Ishikawa (cell line): ENCODE data around the gene CERCAM.

Experiments used
- CEBPB ChIP-seq: IDR thresholded peaks from 2 replicates; pipeline ENCODE4 v1.6.1; 2012
- CREB1 ChIP-seq: IDR thresholded peaks from 2 replicates; pipeline ENCODE4 v1.6.1; 2012; ENCODE audit warnings: low read depth
- EP300 ChIP-seq: IDR thresholded peaks from 2 replicates; pipeline ENCODE4 v1.6.1; 2012; ENCODE audit warnings: borderline replicate concordance
- NFIC ChIP-seq: IDR thresholded peaks from 2 replicates; pipeline ENCODE4 v1.6.1; 2012
- RAD21 ChIP-seq: IDR thresholded peaks from 2 replicates; pipeline ENCODE4 v1.6.1; 2012; ENCODE audit warnings: low read depth
- TAF1 ChIP-seq: IDR thresholded peaks from 2 replicates; pipeline ENCODE4 v1.6.1; 2012; ENCODE audit warnings: low read depth, mild to moderate bottlenecking
- YY1 ChIP-seq: IDR thresholded peaks from 2 replicates; pipeline ENCODE4 v1.6.1; 2012; ENCODE audit warnings: low read depth
- ZBTB7A ChIP-seq: IDR thresholded peaks from 2 replicates; pipeline ENCODE4 v1.6.1; 2012; ENCODE audit warnings: low read depth
- TF ChIP-seq, protein P1 (sequence below): IDR thresholded peaks from 2 replicates; pipeline ENCODE4 v1.6.1; 2012; ENCODE audit warnings: low read depth, mild to moderate bottlenecking
- TF ChIP-seq, protein P2 (sequence below): IDR thresholded peaks from 2 replicates; pipeline ENCODE4 v1.6.1; 2012
- TF ChIP-seq, protein P3 (sequence below): IDR thresholded peaks from 2 replicates; pipeline ENCODE4 v1.6.1; 2012

DNA sequence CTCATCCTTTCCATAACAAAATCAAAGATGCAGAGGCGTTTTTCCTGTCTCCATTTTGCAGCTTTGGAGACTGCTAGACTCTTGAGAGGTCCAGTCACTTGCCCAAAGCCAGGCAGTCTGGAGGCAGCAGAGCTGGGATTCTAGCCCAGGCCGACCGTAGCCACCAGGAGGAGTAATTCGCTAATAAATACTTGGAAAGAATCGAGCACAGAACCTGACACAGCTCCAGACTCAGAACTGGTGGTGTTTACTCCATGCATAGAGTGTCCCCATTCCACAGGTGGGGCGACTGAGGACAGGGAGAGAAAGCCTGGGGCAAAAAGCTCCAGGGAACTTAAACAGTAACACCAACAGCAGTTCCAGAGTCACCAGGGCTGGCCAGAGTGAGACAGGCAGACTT lies 10.7 kb upstream of the CERCAM start:
- TF ChIP-seq, protein P1, sequence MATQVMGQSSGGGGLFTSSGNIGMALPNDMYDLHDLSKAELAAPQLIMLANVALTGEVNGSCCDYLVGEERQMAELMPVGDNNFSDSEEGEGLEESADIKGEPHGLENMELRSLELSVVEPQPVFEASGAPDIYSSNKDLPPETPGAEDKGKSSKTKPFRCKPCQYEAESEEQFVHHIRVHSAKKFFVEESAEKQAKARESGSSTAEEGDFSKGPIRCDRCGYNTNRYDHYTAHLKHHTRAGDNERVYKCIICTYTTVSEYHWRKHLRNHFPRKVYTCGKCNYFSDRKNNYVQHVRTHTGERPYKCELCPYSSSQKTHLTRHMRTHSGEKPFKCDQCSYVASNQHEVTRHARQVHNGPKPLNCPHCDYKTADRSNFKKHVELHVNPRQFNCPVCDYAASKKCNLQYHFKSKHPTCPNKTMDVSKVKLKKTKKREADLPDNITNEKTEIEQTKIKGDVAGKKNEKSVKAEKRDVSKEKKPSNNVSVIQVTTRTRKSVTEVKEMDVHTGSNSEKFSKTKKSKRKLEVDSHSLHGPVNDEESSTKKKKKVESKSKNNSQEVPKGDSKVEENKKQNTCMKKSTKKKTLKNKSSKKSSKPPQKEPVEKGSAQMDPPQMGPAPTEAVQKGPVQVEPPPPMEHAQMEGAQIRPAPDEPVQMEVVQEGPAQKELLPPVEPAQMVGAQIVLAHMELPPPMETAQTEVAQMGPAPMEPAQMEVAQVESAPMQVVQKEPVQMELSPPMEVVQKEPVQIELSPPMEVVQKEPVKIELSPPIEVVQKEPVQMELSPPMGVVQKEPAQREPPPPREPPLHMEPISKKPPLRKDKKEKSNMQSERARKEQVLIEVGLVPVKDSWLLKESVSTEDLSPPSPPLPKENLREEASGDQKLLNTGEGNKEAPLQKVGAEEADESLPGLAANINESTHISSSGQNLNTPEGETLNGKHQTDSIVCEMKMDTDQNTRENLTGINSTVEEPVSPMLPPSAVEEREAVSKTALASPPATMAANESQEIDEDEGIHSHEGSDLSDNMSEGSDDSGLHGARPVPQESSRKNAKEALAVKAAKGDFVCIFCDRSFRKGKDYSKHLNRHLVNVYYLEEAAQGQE: no peak
- TF ChIP-seq YY1 (no peak), NFIC (no peak), EP300 (no peak), CREB1 (no peak), TAF1 (no peak), ZBTB7A (no peak), RAD21 (no peak), CEBPB (no peak)
- TF ChIP-seq, protein P2, sequence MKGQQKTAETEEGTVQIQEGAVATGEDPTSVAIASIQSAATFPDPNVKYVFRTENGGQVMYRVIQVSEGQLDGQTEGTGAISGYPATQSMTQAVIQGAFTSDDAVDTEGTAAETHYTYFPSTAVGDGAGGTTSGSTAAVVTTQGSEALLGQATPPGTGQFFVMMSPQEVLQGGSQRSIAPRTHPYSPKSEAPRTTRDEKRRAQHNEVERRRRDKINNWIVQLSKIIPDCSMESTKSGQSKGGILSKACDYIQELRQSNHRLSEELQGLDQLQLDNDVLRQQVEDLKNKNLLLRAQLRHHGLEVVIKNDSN: no peak
- TF ChIP-seq, protein P3, sequence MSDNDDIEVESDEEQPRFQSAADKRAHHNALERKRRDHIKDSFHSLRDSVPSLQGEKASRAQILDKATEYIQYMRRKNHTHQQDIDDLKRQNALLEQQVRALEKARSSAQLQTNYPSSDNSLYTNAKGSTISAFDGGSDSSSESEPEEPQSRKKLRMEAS: no peak
